ENCODE measurements around the gene BRMS1L. TPM values are rescaled to one million over a fixed set of nuclear protein-coding genes. Genes with fewer than 3 reads are reported as not detected.

BRMS1L gene
- total RNA-seq, 2 donors from 2014 or later: 9.0 to 9.4 TPM

- H3K36me3 ChIP-seq (ENCODE audit: control insufficient read depth, insufficient read depth, low read length): peaks cover 3% of the 10 kb centered on the region
- DNase-seq: no peak
- H3K36me3 Mint-ChIP-seq (ENCODE audit: low read depth): peaks cover 2% of the 10 kb centered on the region
- H3K9me3 Mint-ChIP-seq: no peaks in the 10 kb centered on the region
- H3K27ac Mint-ChIP-seq: no peak overlapping the region
- TF ChIP-seq, protein P1, sequence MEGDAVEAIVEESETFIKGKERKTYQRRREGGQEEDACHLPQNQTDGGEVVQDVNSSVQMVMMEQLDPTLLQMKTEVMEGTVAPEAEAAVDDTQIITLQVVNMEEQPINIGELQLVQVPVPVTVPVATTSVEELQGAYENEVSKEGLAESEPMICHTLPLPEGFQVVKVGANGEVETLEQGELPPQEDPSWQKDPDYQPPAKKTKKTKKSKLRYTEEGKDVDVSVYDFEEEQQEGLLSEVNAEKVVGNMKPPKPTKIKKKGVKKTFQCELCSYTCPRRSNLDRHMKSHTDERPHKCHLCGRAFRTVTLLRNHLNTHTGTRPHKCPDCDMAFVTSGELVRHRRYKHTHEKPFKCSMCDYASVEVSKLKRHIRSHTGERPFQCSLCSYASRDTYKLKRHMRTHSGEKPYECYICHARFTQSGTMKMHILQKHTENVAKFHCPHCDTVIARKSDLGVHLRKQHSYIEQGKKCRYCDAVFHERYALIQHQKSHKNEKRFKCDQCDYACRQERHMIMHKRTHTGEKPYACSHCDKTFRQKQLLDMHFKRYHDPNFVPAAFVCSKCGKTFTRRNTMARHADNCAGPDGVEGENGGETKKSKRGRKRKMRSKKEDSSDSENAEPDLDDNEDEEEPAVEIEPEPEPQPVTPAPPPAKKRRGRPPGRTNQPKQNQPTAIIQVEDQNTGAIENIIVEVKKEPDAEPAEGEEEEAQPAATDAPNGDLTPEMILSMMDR (conservative IDR thresholded peaks at IDR 0.05): no peak
- no peaks in the 10 kb centered on the region for H3K4me1 Mint-ChIP-seq
- H3K9me3 ChIP-seq (ENCODE audit: control insufficient read depth, low read length): no peaks in the 10 kb centered on the region
- no peak overlapping the region for H3K4me3 ChIP-seq (ENCODE audit: low read length)
- H3K27me3 Mint-ChIP-seq (ENCODE audit: insufficient read depth): no peaks in the 10 kb centered on the region
- no peak overlapping the region for H3K27ac ChIP-seq (ENCODE audit: low read depth, low read length)
- no peak overlapping the region for H3K4me3 Mint-ChIP-seq
- no peaks in the 10 kb centered on the region for H3K27me3 ChIP-seq (ENCODE audit: control insufficient read depth, insufficient read depth, low read length, poor library complexity, severe bottlenecking)
- WGBS, 2 experiments (ENCODE audit: insufficient coverage in 1 of 2, insufficient read length in 1 of 2): 88 to 94% methylated on average over 2 of the region's 2 CpGs
- H3K9ac ChIP-seq (ENCODE audit: extremely low read depth, low read length, poor library complexity, severe bottlenecking): no peak overlapping the region
- no peaks in the 10 kb centered on the region for H3K4me1 ChIP-seq (ENCODE audit: control insufficient read depth, insufficient read depth, low read length)
Measured at GRCh38 chr14:35875296-35875695, 49.2 kb downstream of the BRMS1L start.

GRCh38 chr14:35877276-35877675, 51.1 kb downstream of the BRMS1L start:
- Histone ChIP-seq H3K9ac (ENCODE audit: extremely low read depth, low read length, poor library complexity, severe bottlenecking) (no peak overlapping the region), H3K9me3 (ENCODE audit: control insufficient read depth, low read length) (no peaks in the 10 kb centered on the region), H3K27ac (ENCODE audit: low read depth, low read length) (no peak overlapping the region), H3K36me3 (ENCODE audit: control insufficient read depth, insufficient read depth, low read length) (no peaks in the 10 kb centered on the region), H3K27me3 (ENCODE audit: control insufficient read depth, insufficient read depth, low read length, poor library complexity, severe bottlenecking) (no peaks in the 10 kb centered on the region), H3K4me3 (ENCODE audit: low read length) (no peak overlapping the region), H3K4me1 (ENCODE audit: control insufficient read depth, insufficient read depth, low read length) (no peaks in the 10 kb centered on the region)
- Mint-ChIP-seq H3K4me3 (no peak overlapping the region), H3K27me3 (ENCODE audit: insufficient read depth) (no peaks in the 10 kb centered on the region), H3K9me3 (no peaks in the 10 kb centered on the region), H3K4me1 (no peaks in the 10 kb centered on the region), H3K36me3 (ENCODE audit: low read depth) (peaks cover 2% of the 10 kb centered on the region), H3K27ac (no peak overlapping the region)
- 86 to 93% methylated on average over 2 to 3 of the region's 3 CpGs for WGBS, 2 experiments (ENCODE audit: insufficient coverage in 1 of 2, insufficient read length in 1 of 2)
- no peak for DNase-seq
- TF ChIP-seq, protein P1 (conservative IDR thresholded peaks at IDR 0.05): no peak

- TF ChIP-seq, protein P1 (conservative IDR thresholded peaks at IDR 0.05): no peak
- no peaks in the 10 kb centered on the region for H3K9me3 ChIP-seq (ENCODE audit: control insufficient read depth, low read length)
- no peak overlapping the region for H3K4me3 ChIP-seq (ENCODE audit: low read length)
- H3K4me1 Mint-ChIP-seq: no peaks in the 10 kb centered on the region
- no peaks in the 10 kb centered on the region for H3K27me3 Mint-ChIP-seq (ENCODE audit: insufficient read depth)
- H3K27me3 ChIP-seq (ENCODE audit: control insufficient read depth, insufficient read depth, low read length, poor library complexity, severe bottlenecking): no peaks in the 10 kb centered on the region
- WGBS, 2 experiments (ENCODE audit: insufficient coverage in 1 of 2, insufficient read length in 1 of 2): 89 to 94% methylated on average over 2 to 9 of the region's 9 CpGs
- H3K4me1 ChIP-seq (ENCODE audit: control insufficient read depth, insufficient read depth, low read length): no peaks in the 10 kb centered on the region
- no peak overlapping the region for H3K27ac Mint-ChIP-seq
- no peak overlapping the region for H3K27ac ChIP-seq (ENCODE audit: low read depth, low read length)
- no peaks in the 10 kb centered on the region for H3K36me3 ChIP-seq (ENCODE audit: control insufficient read depth, insufficient read depth, low read length)
- no peaks in the 10 kb centered on the region for H3K9me3 Mint-ChIP-seq
- H3K9ac ChIP-seq (ENCODE audit: extremely low read depth, low read length, poor library complexity, severe bottlenecking): no peak overlapping the region
- H3K4me3 Mint-ChIP-seq: no peak overlapping the region
- DNase-seq: no peak
- H3K36me3 Mint-ChIP-seq (ENCODE audit: low read depth): no peaks in the 10 kb centered on the region
Measured at GRCh38 chr14:35878272-35879150, 52.4 kb downstream of the BRMS1L start.
